ENCODE measurements around the gene EML3.
"Not testable (repeated sequence)": the region's sequence is repeated elsewhere in the genome, so short reads cannot be mapped to it uniquely, and the experiment has no call there.

EML3 gene

GRCh38 chr11:62573592-62574362, 38.8 kb downstream of the EML3 start, which contains the start of gene EEF1G:
Gene EEF1G (minus strand): TSS chr11:62573891. CDS start chr11:62573842, 49 bp downstream.
- DNase-seq, result peak; percentile 87 to 99 (median 97)

GRCh38 chr11:62573006-62573591, 39.5 kb downstream of the EML3 start:
- peak in 10 of 51 donors; percentile 36 to 71 (median 48) for DNase-seq

GRCh38 chr11:62572431-62572830, 40.1 kb downstream of the EML3 start:
- no peak for DNase-seq

GRCh38 chr11:62571493-62571892, 41.1 kb downstream of the EML3 start:
- DNase-seq, result not testable (repeated sequence)

- DNase-seq, result not testable (repeated sequence)
Measured at GRCh38 chr11:62570903-62571302, 41.7 kb downstream of the EML3 start.

GRCh38 chr11:62569611-62570010, 43.0 kb downstream of the EML3 start:
- no peak for DNase-seq

GRCh38 chr11:62567018-62567633, 45.4 kb downstream of the EML3 start:
- DNase-seq, result no peak

- DNase-seq, result no peak
Measured at GRCh38 chr11:62566247-62566646, 46.3 kb downstream of the EML3 start.

GRCh38 chr11:62565100-62565802, 47.3 kb downstream of the EML3 start:
- no peak for DNase-seq

GRCh38 chr11:62561677-62562230, 50.8 kb downstream of the EML3 start:
- not testable (repeated sequence) for DNase-seq

- DNase-seq, result peak in 17 of 51 donors; percentile 16 to 65 (median 34)
Measured at GRCh38 chr11:62560566-62561103, 51.9 kb downstream of the EML3 start.

- DNase-seq, result not testable (repeated sequence)
Measured at GRCh38 chr11:62559626-62560025, 52.9 kb downstream of the EML3 start.

GRCh38 chr11:62559204-62559603, 53.4 kb downstream of the EML3 start:
- DNase-seq, result peak in 2 of 51 donors; percentile 22 to 40

- no peak for DNase-seq
Measured at GRCh38 chr11:62558669-62559068, 53.9 kb downstream of the EML3 start.

- DNase-seq, result no peak
Measured at GRCh38 chr11:62556875-62557631, 55.5 kb downstream of the EML3 start.

GRCh38 chr11:62556108-62556874, 56.3 kb downstream of the EML3 start:
- DNase-seq, result peak in 37 of 51 donors; percentile 21 to 81 (median 63)

- DNase-seq, result peak in 3 of 51 donors; percentile 13 to 21 (median 19)
Measured at GRCh38 chr11:62555464-62556107, 57.0 kb downstream of the EML3 start.

- no peak for DNase-seq
Measured at GRCh38 chr11:62554387-62555167, 58.0 kb downstream of the EML3 start.
